HepG2 (cell line): ENCODE results near the gene VIPR1. TPM values are rescaled to one million over a fixed set of nuclear protein-coding genes. Genes with fewer than 3 reads are reported as not detected.

Source experiments
- ATF7 ChIP-seq, 2 experiments: fragments of 450-650 bp in 1 of 2; sonication (generic) in 1 of 2; formaldehyde crosslinking in 1 of 2; IDR thresholded peaks; 2 replicates each; pipeline versions ENCODE4 v1.4.0 to v1.6.1; 2016 to 2020; ENCODE audit warnings: antibody characterized with exemption in 1 of 2, mild to moderate bottlenecking in 1 of 2, missing genetic modification reagents in 1 of 2
- CBX2 ChIP-seq, 2 experiments: fragments of 200-600 bp in 1 of 2; sonication (generic); formaldehyde crosslinking in 1 of 2; IDR thresholded peaks; 2 replicates each; pipeline versions ENCODE4 v1.7.0 to v1.8.1; 2018 to 2022; ENCODE audit warnings: low read depth in 2 of 2, low read length in 1 of 2, mild to moderate bottlenecking in 1 of 2, missing genetic modification reagents in 1 of 2
- MATR3 ChIP-seq: sonication (generic); formaldehyde crosslinking; IDR thresholded peaks from 2 replicates; pipeline ENCODE4 v1.4.0; 2020; ENCODE audit warnings: missing genetic modification reagents
- MAZ ChIP-seq, 2 experiments: sonication (generic) in 1 of 2; formaldehyde crosslinking in 1 of 2; IDR thresholded peaks; 2 replicates each; pipeline versions ENCODE4 v1.5.0 to v1.6.1; 2012 to 2020; ENCODE audit warnings: low read depth in 2 of 2, mild to moderate bottlenecking in 2 of 2, borderline replicate concordance in 1 of 2, improper control_type of control experiment in 1 of 2, low read length in 1 of 2, missing genetic modification reagents in 1 of 2, moderate library complexity in 1 of 2
- MLLT10 ChIP-seq: sonication (generic); formaldehyde crosslinking; IDR thresholded peaks from 2 replicates; pipeline ENCODE4 v1.4.0; 2020; ENCODE audit warnings: missing genetic modification reagents
- PTBP1 ChIP-seq: fragments of 200-400 bp; formaldehyde crosslinking; IDR thresholded peaks from 2 replicates; pipeline ENCODE4 v1.6.1; 2018; ENCODE audit warnings: low read length, low read depth; ENCODE audit not compliant: poor library complexity, severe bottlenecking
- SOX6 ChIP-seq, 2 experiments: fragments of 450-650 bp in 1 of 2; sonication (generic) in 1 of 2; formaldehyde crosslinking in 1 of 2; IDR thresholded peaks; 2 replicates each; pipeline versions ENCODE4 v1.4.0 to v1.6.1; 2017 to 2020; ENCODE audit warnings: antibody characterized with exemption in 1 of 2, mild to moderate bottlenecking in 1 of 2, missing genetic modification reagents in 1 of 2
- STAG1 ChIP-seq: sonication (generic); formaldehyde crosslinking; IDR thresholded peaks from 2 replicates; pipeline ENCODE4 v1.4.0; 2020; ENCODE audit warnings: missing genetic modification reagents
- TCF12 ChIP-seq, 2 experiments: fragments of 450-650 bp in 1 of 2; sonication (generic) in 1 of 2; formaldehyde crosslinking in 1 of 2; IDR thresholded peaks; 2 replicates each; pipeline versions ENCODE4 v1.6.1 to v1.8.0; 2017 to 2022; ENCODE audit warnings: antibody characterized with exemption in 1 of 2, mild to moderate bottlenecking in 1 of 2, missing genetic modification reagents in 1 of 2, moderate library complexity in 1 of 2
- TEAD2 ChIP-seq: sonication (generic); formaldehyde crosslinking; IDR thresholded peaks from 2 replicates; pipeline ENCODE4 v1.9.0; 2021; ENCODE audit warnings: missing genetic modification reagents
- ZNF383 ChIP-seq: sonication (generic); formaldehyde crosslinking; IDR thresholded peaks from 2 replicates; pipeline ENCODE4 v1.4.0; 2020; ENCODE audit warnings: missing genetic modification reagents, mild to moderate bottlenecking, borderline replicate concordance
- ZNF552 ChIP-seq: sonication (generic); formaldehyde crosslinking; IDR thresholded peaks from 2 replicates; pipeline ENCODE4 v1.9.0; 2022; ENCODE audit warnings: missing genetic modification reagents, mild to moderate bottlenecking, borderline replicate concordance
- polyA plus RNA-seq, 8 experiments: library from polyadenylated mRNA; depleted of rRNA in 3 of 8; stranded (reverse) in 7 of 8; unstranded in 1 of 8; fragments of >200 nt; fragmentation: Illumina TruSeq in 4 of 8; extraction: Trizol in 4 of 8; gene quantifications; 2 replicates each; pipeline versions ENCODE4 v1.2.1 to v1.2.3, GENCODE V29; 2011 to 2016; ENCODE audit warnings: low read depth in 4 of 8, missing spikeins in 1 of 8, mixed read lengths in 1 of 8; ENCODE audit not compliant: insufficient read depth in 1 of 8
- total RNA-seq, 5 experiments: library from RNA; depleted of rRNA; stranded (reverse); fragments of >200 nt; fragmentation: Illumina TruSeq; extraction: Trizol; gene quantifications; 2 replicates each; pipeline ENCODE4 v1.2.3, GENCODE V29; 2016; ENCODE audit warnings: low read depth in 1 of 5
- TF ChIP-seq, protein P1 (sequence below): sonication (generic); formaldehyde crosslinking; IDR thresholded peaks from 2 replicates; pipeline ENCODE4 v1.5.0; 2020; ENCODE audit warnings: mild to moderate bottlenecking, missing genetic modification reagents, borderline replicate concordance
- TF ChIP-seq, protein P2 (sequence below), 2 experiments: sonication (generic) in 1 of 2; formaldehyde crosslinking in 1 of 2; IDR thresholded peaks; 2 replicates each; pipeline versions ENCODE4 v1.4.0 to v1.6.1; 2018 to 2020; ENCODE audit warnings: missing genetic modification reagents in 2 of 2, borderline replicate concordance in 1 of 2, low read depth in 1 of 2, mild to moderate bottlenecking in 1 of 2, missing biosample characterization in 1 of 2

VIPR1 gene
- total and polyA plus RNA-seq, 2 of the 13 experiments (the other 11 are each of a cell fraction or from before 2014, with no cell fraction given), result 0.04 to 0.11 TPM

DNA sequence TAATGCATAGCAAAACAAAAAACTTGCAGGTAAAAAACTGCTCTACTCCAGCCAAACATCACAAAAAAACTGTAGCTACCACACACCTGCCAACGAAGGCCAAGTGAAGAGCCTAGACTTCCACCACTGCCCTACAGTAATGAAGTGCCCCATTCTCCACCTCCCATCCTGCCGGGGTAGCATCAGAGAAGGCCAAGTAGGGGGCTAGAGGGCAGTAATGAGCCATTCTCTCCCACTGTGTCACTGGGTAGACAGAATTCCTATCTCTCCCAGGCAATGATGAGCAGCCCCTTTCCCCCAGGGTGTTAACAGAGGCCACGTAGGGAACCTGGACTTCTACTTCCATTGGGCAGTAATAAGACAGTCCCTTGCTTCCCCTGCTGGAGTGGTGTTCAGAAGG lies 69.8 kb downstream of the VIPR1 start (continued):
- TF ChIP-seq, protein P1, sequence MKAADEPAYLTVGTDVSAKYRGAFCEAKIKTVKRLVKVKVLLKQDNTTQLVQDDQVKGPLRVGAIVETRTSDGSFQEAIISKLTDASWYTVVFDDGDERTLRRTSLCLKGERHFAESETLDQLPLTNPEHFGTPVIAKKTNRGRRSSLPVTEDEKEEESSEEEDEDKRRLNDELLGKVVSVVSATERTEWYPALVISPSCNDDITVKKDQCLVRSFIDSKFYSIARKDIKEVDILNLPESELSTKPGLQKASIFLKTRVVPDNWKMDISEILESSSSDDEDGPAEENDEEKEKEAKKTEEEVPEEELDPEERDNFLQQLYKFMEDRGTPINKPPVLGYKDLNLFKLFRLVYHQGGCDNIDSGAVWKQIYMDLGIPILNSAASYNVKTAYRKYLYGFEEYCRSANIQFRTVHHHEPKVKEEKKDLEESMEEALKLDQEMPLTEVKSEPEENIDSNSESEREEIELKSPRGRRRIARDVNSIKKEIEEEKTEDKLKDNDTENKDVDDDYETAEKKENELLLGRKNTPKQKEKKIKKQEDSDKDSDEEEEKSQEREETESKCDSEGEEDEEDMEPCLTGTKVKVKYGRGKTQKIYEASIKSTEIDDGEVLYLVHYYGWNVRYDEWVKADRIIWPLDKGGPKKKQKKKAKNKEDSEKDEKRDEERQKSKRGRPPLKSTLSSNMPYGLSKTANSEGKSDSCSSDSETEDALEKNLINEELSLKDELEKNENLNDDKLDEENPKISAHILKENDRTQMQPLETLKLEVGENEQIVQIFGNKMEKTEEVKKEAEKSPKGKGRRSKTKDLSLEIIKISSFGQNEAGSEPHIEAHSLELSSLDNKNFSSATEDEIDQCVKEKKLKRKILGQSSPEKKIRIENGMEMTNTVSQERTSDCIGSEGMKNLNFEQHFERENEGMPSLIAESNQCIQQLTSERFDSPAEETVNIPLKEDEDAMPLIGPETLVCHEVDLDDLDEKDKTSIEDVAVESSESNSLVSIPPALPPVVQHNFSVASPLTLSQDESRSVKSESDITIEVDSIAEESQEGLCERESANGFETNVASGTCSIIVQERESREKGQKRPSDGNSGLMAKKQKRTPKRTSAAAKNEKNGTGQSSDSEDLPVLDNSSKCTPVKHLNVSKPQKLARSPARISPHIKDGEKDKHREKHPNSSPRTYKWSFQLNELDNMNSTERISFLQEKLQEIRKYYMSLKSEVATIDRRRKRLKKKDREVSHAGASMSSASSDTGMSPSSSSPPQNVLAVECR, result no peak
- TF ChIP-seq ZNF383, result no peak
- TF ChIP-seq MATR3, result no peak
- TF ChIP-seq TEAD2, result no peak
- TF ChIP-seq SOX6 (IDR thresholded peaks at IDR 0.05), result no peak
- peak; percentile 18; the same call in 1 of the 2 replicates for TF ChIP-seq SOX6 (CRISPR knock-in tag; IDR thresholded peaks at IDR 0.05)
- no peak for TF ChIP-seq ZNF552 (CRISPR knock-in tag)
- TF ChIP-seq, protein P2, sequence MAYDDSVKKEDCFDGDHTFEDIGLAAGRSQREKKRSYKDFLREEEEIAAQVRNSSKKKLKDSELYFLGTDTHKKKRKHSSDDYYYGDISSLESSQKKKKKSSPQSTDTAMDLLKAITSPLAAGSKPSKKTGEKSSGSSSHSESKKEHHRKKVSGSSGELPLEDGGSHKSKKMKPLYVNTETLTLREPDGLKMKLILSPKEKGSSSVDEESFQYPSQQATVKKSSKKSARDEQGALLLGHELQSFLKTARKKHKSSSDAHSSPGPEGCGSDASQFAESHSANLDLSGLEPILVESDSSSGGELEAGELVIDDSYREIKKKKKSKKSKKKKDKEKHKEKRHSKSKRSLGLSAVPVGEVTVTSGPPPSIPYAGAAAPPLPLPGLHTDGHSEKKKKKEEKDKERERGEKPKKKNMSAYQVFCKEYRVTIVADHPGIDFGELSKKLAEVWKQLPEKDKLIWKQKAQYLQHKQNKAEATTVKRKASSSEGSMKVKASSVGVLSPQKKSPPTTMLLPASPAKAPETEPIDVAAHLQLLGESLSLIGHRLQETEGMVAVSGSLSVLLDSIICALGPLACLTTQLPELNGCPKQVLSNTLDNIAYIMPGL (CRISPR knock-in tag; IDR thresholded peaks at IDR 0.05; ENCODE audit: borderline replicate concordance in 1 of 2, low read depth in 1 of 2), result no peak
- no peak for TF ChIP-seq PTBP1
- TF ChIP-seq ATF7 (IDR thresholded peaks at IDR 0.05), result no peak
- TF ChIP-seq ATF7 (CRISPR knock-in tag; IDR thresholded peaks at IDR 0.05), result no peak
- no peak for TF ChIP-seq MLLT10 (CRISPR knock-in tag)
- TF ChIP-seq MAZ (IDR thresholded peaks at IDR 0.05; ENCODE audit: borderline replicate concordance, low read depth, low read length), result peak; percentile 68; the same call in 1 of the 2 replicates
- TF ChIP-seq MAZ (CRISPR knock-in tag; IDR thresholded peaks at IDR 0.05; ENCODE audit: low read depth), result no peak
- no peak for TF ChIP-seq TCF12 (IDR thresholded peaks at IDR 0.05)
- no peak for TF ChIP-seq TCF12 (CRISPR knock-in tag; IDR thresholded peaks at IDR 0.05)
- TF ChIP-seq CBX2 (IDR thresholded peaks at IDR 0.05; ENCODE audit: low read depth, low read length), result no peak
- TF ChIP-seq CBX2 (CRISPR knock-in tag; IDR thresholded peaks at IDR 0.05; ENCODE audit: low read depth), result no peak
- TF ChIP-seq STAG1, result peak; percentile 84
